Epithelial cell of proximal tubule (primary cell): ENCODE measurements around the gene ASNSD1. TPM values are rescaled to one million over a fixed set of nuclear protein-coding genes. Genes with fewer than 3 reads are reported as not detected.
A peak's percentile ranks its signal among the peaks of the same experiment; 100 is the strongest.
"Not testable (repeated sequence)": the region's sequence is repeated elsewhere in the genome, so short reads cannot be mapped to it uniquely, and the experiment has no call there.

Experiments used
- DNase-seq: peaks from one replicate; pipeline ENCODE4 v3.0.0-alpha.2; 2011; ENCODE audit warnings: low read depth
- H3K4me3 ChIP-seq: 2 replicates; pipeline ENCODE4 v1.5.1; 2011; ENCODE audit warnings: low read depth, mild to moderate bottlenecking, low read length
- CTCF ChIP-seq: conservative IDR thresholded peaks from 2 replicates; pipeline ENCODE4 v1.5.1; 2012; ENCODE audit warnings: low read depth, mild to moderate bottlenecking, low read length
- total RNA-seq: library from RNA; depleted of rRNA; stranded (reverse); fragments of >200 nt; gene quantifications from 2 replicates; pipeline ENCODE4 v1.2.3, GENCODE V29; 2015

Gene ASNSD1
- total RNA-seq, 1 donor from 2014 or later = 24.3 TPM

- TF ChIP-seq CTCF = no peak
- DNase-seq = no peak
- H3K4me3 ChIP-seq = no peak overlapping the region
These were observed 24.4 kb downstream of the ASNSD1 start for GRCh38 chr2:189685540-189686229.

- DNase-seq, H3K4me3 ChIP-seq: not testable (repeated sequence)
These were observed 26.5 kb downstream of the ASNSD1 start for GRCh38 chr2:189687796-189688195.

GRCh38 chr2:189696223-189696622 is 35.0 kb downstream of the ASNSD1 start:
- TF ChIP-seq CTCF = no peak
- no peak overlapping the region for H3K4me3 ChIP-seq
- DNase-seq = no peak

- peak overlapping the region; percentile 29 for H3K4me3 ChIP-seq
- DNase-seq = no peak
- peak; percentile 63 for TF ChIP-seq CTCF
These were observed 37.0 kb downstream of the ASNSD1 start for GRCh38 chr2:189698020-189698887.

- no peak overlapping the region for H3K4me3 ChIP-seq
- no peak for TF ChIP-seq CTCF
- no peak for DNase-seq
These were observed 39.4 kb downstream of the ASNSD1 start for GRCh38 chr2:189700681-189701080.

- TF ChIP-seq CTCF = peak; percentile 34
- DNase-seq = no peak
- no peak overlapping the region for H3K4me3 ChIP-seq
These were observed 40.8 kb downstream of the ASNSD1 start for GRCh38 chr2:189702071-189702470.

GRCh38 chr2:189709501-189710221 is 48.4 kb downstream of the ASNSD1 start:
- no peak for TF ChIP-seq CTCF
- DNase-seq = no peak
- H3K4me3 ChIP-seq = no peak overlapping the region

- DNase-seq, H3K4me3 ChIP-seq: not testable (repeated sequence)
These were observed 56.3 kb downstream of the ASNSD1 start for GRCh38 chr2:189717593-189717992.
